HG03097 (cell line): ENCODE results near the gene MARCHF9.
A peak's percentile ranks its signal among the peaks of the same experiment; 100 is the strongest.
"Not testable (repeated sequence)": the region's sequence is repeated elsewhere in the genome, so short reads cannot be mapped to it uniquely, and the experiment has no call there.

ENCODE experiments used
- ATAC-seq: cut with Tn5 transposase; IDR thresholded peaks from one replicate; pipeline ENCODE4 v1.9.1; 2021; ENCODE audit not compliant: unreplicated experiment, low FRiP score

Gene MARCHF9

GRCh38 chr12:57766464-57767304, 11.8 kb downstream of the MARCHF9 start, which contains the start of gene CYP27B1:
CYP27B1 (minus strand) TSS chr12:57767078; CDS start chr12:57767041, 37 bp downstream.
- no peak for ATAC-seq

- no peak for ATAC-seq
Observed at GRCh38 chr12:57767305-57767698, 12.4 kb downstream of the MARCHF9 start.

GRCh38 chr12:57767876-57768275, 13.0 kb downstream of the MARCHF9 start:
- ATAC-seq: no peak

GRCh38 chr12:57769594-57769993, 14.7 kb downstream of the MARCHF9 start:
- no peak for ATAC-seq

- no peak for ATAC-seq
Observed at GRCh38 chr12:57770734-57771133, 15.8 kb downstream of the MARCHF9 start.

- peak; percentile 48 for ATAC-seq
Observed at GRCh38 chr12:57771236-57771872, 16.5 kb downstream of the MARCHF9 start.

GRCh38 chr12:57771873-57772428, 17.0 kb downstream of the MARCHF9 start, which contains the start of gene METTL1:
METTL1 (minus strand) TSS chr12:57772105; CDS start chr12:57772083, 22 bp downstream.
- peak; percentile 74 for ATAC-seq

- peak; percentile 10 for ATAC-seq
Observed at GRCh38 chr12:57772429-57773322, 17.8 kb downstream of the MARCHF9 start, which contains the start of gene EEF1AKMT3. EEF1AKMT3 (plus strand) TSS chr12:57772614; CDS start chr12:57772725, 111 bp downstream.

- ATAC-seq: not testable (repeated sequence)
Observed at GRCh38 chr12:57774634-57775033, 19.7 kb downstream of the MARCHF9 start.

GRCh38 chr12:57775044-57775443, 20.1 kb downstream of the MARCHF9 start:
- no peak for ATAC-seq

GRCh38 chr12:57775563-57776246, 20.8 kb downstream of the MARCHF9 start:
- ATAC-seq: no peak

- no peak for ATAC-seq
Observed at GRCh38 chr12:57776247-57776587, 21.3 kb downstream of the MARCHF9 start.

GRCh38 chr12:57777367-57777766, 22.5 kb downstream of the MARCHF9 start:
- ATAC-seq: no peak

- no peak for ATAC-seq
Observed at GRCh38 chr12:57777911-57778310, 23.0 kb downstream of the MARCHF9 start.

- ATAC-seq: no peak
Observed at GRCh38 chr12:57779736-57780135, 24.8 kb downstream of the MARCHF9 start.

GRCh38 chr12:57780284-57780897, 25.5 kb downstream of the MARCHF9 start:
- no peak for ATAC-seq

GRCh38 chr12:57781244-57781643, 26.3 kb downstream of the MARCHF9 start:
- no peak for ATAC-seq

GRCh38 chr12:57781801-57782200, 26.9 kb downstream of the MARCHF9 start:
- ATAC-seq: no peak

GRCh38 chr12:57782243-57782607, 27.3 kb downstream of the MARCHF9 start:
- ATAC-seq: peak; percentile 1
